Gastroesophageal sphincter (tissue), 4 donors: Measurements from ENCODE around the gene ARID1A. TPM values are rescaled to one million over a fixed set of nuclear protein-coding genes. Genes with fewer than 3 reads are reported as not detected.

ENCODE experiments used
- ATAC-seq: fragments of 150-250 bp; one replicate; pipeline ENCODE4 v1.9.1; 2016; ENCODE audit warnings: mild to moderate bottlenecking, moderate library complexity
- H3K27ac ChIP-seq, 4 donors: fragments of 200-600 bp; sonication (generic) in 3 of 4; 1 replicate in 3 of 4; 2 replicates in 1 of 4; pipeline ENCODE4 v1.5.1; 2016 to 2019
- H3K27me3 ChIP-seq: fragments of 200-600 bp; sonication (generic); one replicate; pipeline ENCODE4 v1.5.1; 2019
- H3K36me3 ChIP-seq, 2 donors: fragments of 200-600 bp; sonication (generic); one replicate each; pipeline ENCODE4 v1.5.1; 2019; ENCODE audit warnings: control low read depth in 1 of 2
- H3K4me1 ChIP-seq, 3 donors: fragments of 200-600 bp; sonication (generic); 1 replicate in 2 of 3; 2 replicates in 1 of 3; pipeline ENCODE4 v1.5.1; 2016 to 2019; ENCODE audit warnings: control low read depth in 2 of 3
- H3K4me3 ChIP-seq, 2 donors: fragments of 200-600 bp; sonication (generic); one replicate each; pipeline ENCODE4 v1.5.1; 2019; ENCODE audit warnings: mild to moderate bottlenecking in 1 of 2, moderate library complexity in 1 of 2
- H3K9me3 ChIP-seq, 3 donors: fragments of 200-600 bp; sonication (generic); one replicate each; pipeline ENCODE4 v1.5.1; 2017 to 2019; ENCODE audit warnings: control low read depth in 2 of 3
- EP300 ChIP-seq: sonication (generic); formaldehyde crosslinking; IDR thresholded peaks from one replicate; pipeline ENCODE4 v1.6.1; 2017; ENCODE audit warnings: antibody characterized with exemption, mild to moderate bottlenecking
- POLR2A ChIP-seq, 2 donors: fragments of 450-650 bp; IDR thresholded peaks; one replicate each; pipeline ENCODE4 v1.6.1; 2017; ENCODE audit warnings: antibody characterized with exemption in 2 of 2, mild to moderate bottlenecking in 2 of 2, moderate library complexity in 1 of 2
- POLR2AphosphoS5 ChIP-seq: sonication (generic); formaldehyde crosslinking; IDR thresholded peaks from one replicate; pipeline ENCODE4 v1.6.1; 2017; ENCODE audit warnings: antibody characterized with exemption
- WGBS, 2 donors: methylation state at CpG; one replicate each; pipeline ENCODE4 v1.1.5; 2018; ENCODE audit warnings: low coverage in 1 of 2; 5-methylcytosine and 5-hydroxymethylcytosine counted together
- total RNA-seq, 4 donors: library from RNA; depleted of rRNA; stranded (reverse); fragments of >200 nt; gene quantifications; one replicate each; pipeline ENCODE4 v1.1.0, GENCODE V29; 2016
- TF ChIP-seq, protein P1 (sequence below), 4 experiments: fragments of 200-600 bp in 2 of 4; fragments of 450-650 bp in 2 of 4; sonication (generic) in 1 of 4; IDR thresholded peaks; one replicate each; pipeline ENCODE4 v1.5.1; 2017 to 2019; ENCODE audit warnings: antibody characterized with exemption in 4 of 4, mild to moderate bottlenecking in 2 of 4, moderate library complexity in 2 of 4

Gene ARID1A
- total RNA-seq, 4 donors from 2014 or later: 28.2 to 64.2 (median 42.6) TPM

DNA sequence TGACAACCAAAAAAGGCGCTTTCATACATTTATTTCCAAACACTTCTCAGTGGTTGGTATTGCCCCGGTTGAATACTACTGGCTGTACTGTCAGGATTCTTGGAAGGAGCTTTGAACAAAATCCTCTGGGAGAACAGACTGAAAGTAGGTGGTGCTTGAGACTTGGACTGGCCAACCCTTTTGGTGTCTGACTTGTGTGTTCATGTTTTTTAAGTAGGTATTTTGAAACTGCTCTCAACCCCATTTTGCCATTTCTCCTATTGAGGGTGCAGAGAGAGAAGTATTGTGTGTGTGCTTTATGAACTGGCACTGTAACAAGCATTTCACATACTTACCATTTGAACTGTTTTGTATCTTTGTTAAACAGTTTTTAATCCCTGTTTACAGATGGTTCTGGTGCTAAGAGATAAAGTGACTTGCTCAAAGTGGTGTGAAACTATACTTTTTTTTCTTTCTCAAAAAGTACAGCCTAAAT is 21.2 kb downstream of the ARID1A start:
- WGBS, 2 donors: 0 to 37% methylated on average over 1 to 2 of the region's 2 CpGs
- H3K4me1 ChIP-seq: peaks cover 3 to 98% (median 44%) of the 10 kb centered on the region in 3 donors
- TF ChIP-seq POLR2A (IDR thresholded peaks at IDR 0.05) (no peak), EP300 (no peak), POLR2AphosphoS5 (no peak)
- TF ChIP-seq, protein P1, sequence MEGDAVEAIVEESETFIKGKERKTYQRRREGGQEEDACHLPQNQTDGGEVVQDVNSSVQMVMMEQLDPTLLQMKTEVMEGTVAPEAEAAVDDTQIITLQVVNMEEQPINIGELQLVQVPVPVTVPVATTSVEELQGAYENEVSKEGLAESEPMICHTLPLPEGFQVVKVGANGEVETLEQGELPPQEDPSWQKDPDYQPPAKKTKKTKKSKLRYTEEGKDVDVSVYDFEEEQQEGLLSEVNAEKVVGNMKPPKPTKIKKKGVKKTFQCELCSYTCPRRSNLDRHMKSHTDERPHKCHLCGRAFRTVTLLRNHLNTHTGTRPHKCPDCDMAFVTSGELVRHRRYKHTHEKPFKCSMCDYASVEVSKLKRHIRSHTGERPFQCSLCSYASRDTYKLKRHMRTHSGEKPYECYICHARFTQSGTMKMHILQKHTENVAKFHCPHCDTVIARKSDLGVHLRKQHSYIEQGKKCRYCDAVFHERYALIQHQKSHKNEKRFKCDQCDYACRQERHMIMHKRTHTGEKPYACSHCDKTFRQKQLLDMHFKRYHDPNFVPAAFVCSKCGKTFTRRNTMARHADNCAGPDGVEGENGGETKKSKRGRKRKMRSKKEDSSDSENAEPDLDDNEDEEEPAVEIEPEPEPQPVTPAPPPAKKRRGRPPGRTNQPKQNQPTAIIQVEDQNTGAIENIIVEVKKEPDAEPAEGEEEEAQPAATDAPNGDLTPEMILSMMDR (IDR thresholded peaks at IDR 0.05): no peak

DNA sequence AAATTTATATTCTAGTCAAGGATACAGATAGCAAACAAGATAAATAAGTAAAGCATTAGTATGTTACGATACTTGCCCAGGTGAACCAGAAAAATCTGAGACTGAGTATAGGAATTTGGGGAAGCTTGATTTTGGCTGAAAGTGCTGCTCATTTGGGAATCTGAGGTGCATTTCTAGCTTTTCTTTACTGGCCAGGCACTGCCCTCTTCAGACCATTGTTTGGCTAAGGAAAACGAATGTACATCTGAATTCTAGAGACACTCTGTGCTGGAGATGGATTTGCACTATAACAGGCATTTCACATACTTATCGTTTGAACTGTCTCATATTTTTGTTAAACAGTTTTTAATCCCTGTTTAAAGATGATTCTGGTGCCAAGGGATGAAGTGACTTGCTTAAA is 23.4 kb downstream of the ARID1A start:
- Histone ChIP-seq H3K9me3 (no peaks in the 10 kb centered on the region), H3K4me1 (peaks cover 6 to 98% (median 41%) of the 10 kb centered on the region in 3 donors), H3K36me3 (peaks cover 0 to 6% of the 10 kb centered on the region in 2 donors), H3K27ac (no peak overlapping the region), H3K27me3 (no peaks in the 10 kb centered on the region), H3K4me3 (no peak overlapping the region)
- no peak for TF ChIP-seq POLR2A (IDR thresholded peaks at IDR 0.05)
- TF ChIP-seq, protein P1 (IDR thresholded peaks at IDR 0.05): peak in 2 of 4 experiments; percentile 14 to 20
- no peak for ATAC-seq
- WGBS, 2 donors: 35 to 45% methylated on average over 3 of the region's 3 CpGs

More for the DNA sequence above, 21.2 kb downstream of the ARID1A start:
- ATAC-seq: peak; percentile 28
- H3K27ac ChIP-seq: no peak overlapping the region
- no peaks in the 10 kb centered on the region for H3K9me3 ChIP-seq
- no peaks in the 10 kb centered on the region for H3K27me3 ChIP-seq
- H3K36me3 ChIP-seq: peaks cover 0 to 6% of the 10 kb centered on the region in 2 donors
- no peak overlapping the region for H3K4me3 ChIP-seq

DNA sequence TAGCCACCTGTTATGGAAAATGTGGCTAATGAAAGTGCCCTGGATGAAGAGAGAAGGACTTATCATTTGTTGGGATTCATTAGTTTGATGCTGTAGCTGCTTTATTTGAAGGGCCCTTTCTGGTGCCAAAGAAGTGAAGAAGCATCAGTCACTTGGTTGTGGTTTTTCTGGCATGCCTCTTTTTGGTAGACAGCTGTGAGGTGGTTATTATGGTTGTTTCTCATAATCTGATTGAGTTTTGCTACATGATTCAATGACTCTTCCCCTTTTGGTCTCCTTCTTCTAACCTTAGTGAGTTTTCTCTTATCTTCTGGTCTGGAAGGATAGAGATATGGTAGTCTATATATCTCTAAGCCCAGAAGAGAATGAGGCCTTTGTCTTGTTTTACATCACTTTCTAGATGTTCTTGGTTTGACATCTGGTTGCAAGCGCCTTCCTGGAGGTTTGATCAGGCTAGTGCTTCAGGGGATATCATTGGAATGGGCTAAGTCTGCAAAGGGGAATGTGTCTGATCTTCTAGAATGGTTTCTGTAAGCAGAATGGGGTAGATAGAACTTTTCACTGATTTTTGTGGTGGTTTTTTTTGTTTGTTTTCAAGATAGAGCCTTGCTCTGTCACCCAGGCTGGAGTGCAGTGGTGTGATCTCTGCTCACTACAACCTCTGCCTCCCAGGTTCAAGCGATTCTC is 26.0 kb downstream of the ARID1A start:
- Histone ChIP-seq H3K36me3 (peaks cover 0 to 6% of the 10 kb centered on the region in 2 donors), H3K4me1 (peaks cover 14 to 100% (median 51%) of the 10 kb centered on the region in 3 donors), H3K27ac (peak overlapping the region in 1 of 4 donors; percentile 76), H3K9me3 (no peaks in the 10 kb centered on the region), H3K27me3 (no peaks in the 10 kb centered on the region), H3K4me3 (no peak overlapping the region)
- TF ChIP-seq POLR2A (IDR thresholded peaks at IDR 0.05) (no peak), POLR2AphosphoS5 (no peak)
- WGBS, 2 donors: 64% methylated on average over 2 of the region's 2 CpGs; no CpG with 5 or more reads in 1 of the 2 donors
- ATAC-seq: no peak

DNA sequence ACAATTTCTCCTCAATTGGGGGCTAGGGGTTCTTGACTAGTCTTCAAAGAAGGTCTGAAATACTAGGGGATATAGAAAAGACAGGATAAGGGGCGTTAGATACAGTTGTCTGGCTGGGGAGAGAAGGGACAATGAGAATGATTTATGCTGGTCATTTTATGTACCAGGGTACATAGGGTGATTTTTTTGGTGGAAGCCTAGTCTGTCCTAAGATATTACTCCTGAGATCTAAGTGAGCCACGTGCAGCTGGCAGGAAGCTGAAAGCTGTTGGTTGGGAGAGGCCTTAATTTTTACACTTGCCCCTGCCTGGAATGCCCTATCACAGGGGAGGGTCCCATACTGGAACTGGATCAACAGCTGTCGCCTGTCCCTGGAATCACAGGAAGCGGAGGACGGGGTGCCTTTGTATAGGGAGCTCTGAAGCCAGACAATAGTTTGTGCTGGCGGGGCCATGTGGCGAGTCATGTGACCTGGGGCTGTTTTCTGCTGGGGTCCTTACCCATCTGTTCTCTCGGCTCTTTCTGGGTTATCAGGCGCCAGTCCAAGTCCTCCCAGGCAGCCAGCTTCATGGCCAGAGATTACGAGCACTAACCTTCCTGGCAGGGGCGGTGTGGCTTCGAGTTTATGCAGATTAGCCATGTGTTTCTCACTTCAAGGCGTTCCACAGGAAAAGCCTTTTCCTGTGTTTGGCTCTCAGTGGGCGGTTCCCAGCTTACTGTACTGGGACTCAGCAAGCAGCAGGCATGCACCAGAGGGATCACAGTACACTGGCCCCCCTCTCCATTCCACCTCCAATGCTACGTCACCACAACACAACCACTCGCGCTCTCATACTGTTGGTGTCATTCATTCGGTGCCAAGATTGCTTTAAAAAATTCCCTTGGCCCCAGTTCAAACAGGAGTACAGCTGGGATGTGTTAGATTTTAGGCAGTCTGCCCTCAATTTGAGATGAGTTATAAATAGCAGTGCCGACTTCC is 27.5 kb downstream of the ARID1A start:
- peak overlapping the region in 3 of 4 donors; percentile 72 to 76 (median 73) for H3K27ac ChIP-seq
- H3K4me3 ChIP-seq: no peak overlapping the region
- no peaks in the 10 kb centered on the region for H3K27me3 ChIP-seq
- H3K36me3 ChIP-seq: peaks cover 0 to 6% of the 10 kb centered on the region in 2 donors
- ATAC-seq: peak; percentile 99
- peaks cover 22 to 98% (median 46%) of the 10 kb centered on the region in 3 donors for H3K4me1 ChIP-seq
- no peaks in the 10 kb centered on the region for H3K9me3 ChIP-seq
- 6 to 10% methylated on average over 8 of the region's 19 CpGs for WGBS, 2 donors
- TF ChIP-seq, protein P1 (IDR thresholded peaks at IDR 0.05): no peak
- TF ChIP-seq POLR2AphosphoS5: peak; percentile 98

DNA sequence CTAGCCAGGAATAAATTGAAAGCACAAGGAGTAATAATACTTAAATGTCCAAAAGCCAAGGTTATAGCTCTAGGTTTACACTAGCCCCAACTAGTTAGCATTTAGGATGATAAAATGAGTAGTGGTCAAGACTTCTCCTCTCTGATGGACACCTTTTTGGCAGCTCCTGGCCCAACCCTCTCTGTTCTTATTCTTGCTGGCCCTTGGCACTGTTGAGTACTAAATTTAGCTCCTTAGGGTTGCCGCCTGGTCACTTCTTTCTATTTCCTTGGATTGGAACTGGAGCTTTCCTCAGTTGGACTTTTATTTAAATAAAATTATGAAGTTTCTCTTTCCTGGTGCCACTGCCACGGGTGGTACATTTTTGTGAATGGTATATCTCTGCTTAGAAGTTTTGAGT is 28.3 kb downstream of the ARID1A start:
- Histone ChIP-seq H3K36me3 (peaks cover 0 to 6% of the 10 kb centered on the region in 2 donors), H3K4me1 (peaks cover 22 to 95% (median 39%) of the 10 kb centered on the region in 3 donors), H3K27me3 (no peaks in the 10 kb centered on the region), H3K9me3 (no peaks in the 10 kb centered on the region), H3K27ac (peak overlapping the region in 3 of 4 donors; percentile 62 to 73 (median 72)), H3K4me3 (no peak overlapping the region)
- WGBS, 2 donors: 5 to 40% methylated on average over 2 of the region's 2 CpGs
- ATAC-seq: no peak
- TF ChIP-seq EP300: no peak
- TF ChIP-seq POLR2A (IDR thresholded peaks at IDR 0.05): no peak
- TF ChIP-seq POLR2AphosphoS5: no peak
- TF ChIP-seq, protein P1 (IDR thresholded peaks at IDR 0.05): no peak
